Endothelial cell (in vitro differentiated cells): ENCODE data around the gene WDR43. TPM values are rescaled to one million over a fixed set of nuclear protein-coding genes. Genes with fewer than 3 reads are reported as not detected.

Experiments used
- DNase-seq: peaks from one replicate; pipeline ENCODE4 v3.0.0; 2021; ENCODE audit warnings: low spot score
- H3K27ac Mint-ChIP-seq: one replicate; pipeline ENCODE4 v1.8.0; 2021; ENCODE audit warnings: mixed read lengths, inconsistent platforms; ENCODE audit not compliant: unreplicated experiment
- H3K27me3 Mint-ChIP-seq: one replicate; pipeline ENCODE4 v1.8.0; 2021; ENCODE audit warnings: mild to moderate bottlenecking, moderate library complexity, mixed read lengths, inconsistent platforms; ENCODE audit not compliant: unreplicated experiment
- H3K36me3 Mint-ChIP-seq: one replicate; pipeline ENCODE4 v1.8.0; 2021; ENCODE audit warnings: mild to moderate bottlenecking, low read depth, mixed read lengths, inconsistent platforms; ENCODE audit not compliant: unreplicated experiment
- H3K4me1 Mint-ChIP-seq: one replicate; pipeline ENCODE4 v1.8.0; 2021; ENCODE audit warnings: mild to moderate bottlenecking, mixed read lengths, inconsistent platforms; ENCODE audit not compliant: unreplicated experiment
- H3K4me3 Mint-ChIP-seq: one replicate; pipeline ENCODE4 v1.8.0; 2021; ENCODE audit warnings: mild to moderate bottlenecking, mixed read lengths, inconsistent platforms; ENCODE audit not compliant: unreplicated experiment
- H3K9me3 Mint-ChIP-seq: one replicate; pipeline ENCODE4 v1.8.0; 2021; ENCODE audit warnings: mixed read lengths, inconsistent platforms; ENCODE audit not compliant: unreplicated experiment
- total RNA-seq: library from RNA; stranded (reverse); fragmentation: NEBNext Ultra II Directional; extraction: Animal tissue kit (Norgen Biotek cat#: 25700); gene quantifications from one replicate; pipeline ENCODE4 v1.2.1, GENCODE V29; 2021; ENCODE audit not compliant: unreplicated experiment
- TF ChIP-seq, protein P1 (sequence below): fragments of 200-600 bp; sonication (generic); IDR thresholded peaks from one replicate; pipeline ENCODE4 v1.5.0; 2021; ENCODE audit warnings: antibody characterized with exemption; ENCODE audit not compliant: unreplicated experiment

WDR43 gene
- total RNA-seq, 1 donor from 2014 or later: 33.5 TPM

DNA sequence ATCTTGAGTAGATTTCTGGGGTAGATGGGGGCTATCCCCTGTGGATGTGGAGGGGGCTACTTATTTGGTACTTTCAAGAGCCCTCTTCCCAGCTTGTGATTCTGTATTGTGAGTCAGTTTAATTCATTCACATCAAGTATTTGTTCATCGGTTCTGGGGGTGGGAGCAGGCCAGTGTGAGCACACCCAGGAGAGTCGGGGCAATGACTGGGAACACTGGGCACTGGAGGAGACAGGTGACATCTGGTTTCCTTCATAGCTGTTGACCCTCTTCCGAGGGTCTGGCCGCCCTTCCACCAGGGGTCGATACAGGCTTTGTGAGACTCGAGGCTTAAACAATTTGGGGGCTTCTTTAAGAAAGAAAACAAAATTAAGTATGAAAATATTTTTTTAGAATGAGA is 84.1 kb downstream of the WDR43 start:
- no peaks in the 10 kb centered on the region for H3K4me1 Mint-ChIP-seq
- no peak for DNase-seq
- H3K27ac Mint-ChIP-seq: no peak overlapping the region
- TF ChIP-seq, protein P1, sequence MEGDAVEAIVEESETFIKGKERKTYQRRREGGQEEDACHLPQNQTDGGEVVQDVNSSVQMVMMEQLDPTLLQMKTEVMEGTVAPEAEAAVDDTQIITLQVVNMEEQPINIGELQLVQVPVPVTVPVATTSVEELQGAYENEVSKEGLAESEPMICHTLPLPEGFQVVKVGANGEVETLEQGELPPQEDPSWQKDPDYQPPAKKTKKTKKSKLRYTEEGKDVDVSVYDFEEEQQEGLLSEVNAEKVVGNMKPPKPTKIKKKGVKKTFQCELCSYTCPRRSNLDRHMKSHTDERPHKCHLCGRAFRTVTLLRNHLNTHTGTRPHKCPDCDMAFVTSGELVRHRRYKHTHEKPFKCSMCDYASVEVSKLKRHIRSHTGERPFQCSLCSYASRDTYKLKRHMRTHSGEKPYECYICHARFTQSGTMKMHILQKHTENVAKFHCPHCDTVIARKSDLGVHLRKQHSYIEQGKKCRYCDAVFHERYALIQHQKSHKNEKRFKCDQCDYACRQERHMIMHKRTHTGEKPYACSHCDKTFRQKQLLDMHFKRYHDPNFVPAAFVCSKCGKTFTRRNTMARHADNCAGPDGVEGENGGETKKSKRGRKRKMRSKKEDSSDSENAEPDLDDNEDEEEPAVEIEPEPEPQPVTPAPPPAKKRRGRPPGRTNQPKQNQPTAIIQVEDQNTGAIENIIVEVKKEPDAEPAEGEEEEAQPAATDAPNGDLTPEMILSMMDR: no peak
- peaks cover 8% of the 10 kb centered on the region for H3K27me3 Mint-ChIP-seq
- no peak overlapping the region for H3K4me3 Mint-ChIP-seq
- no peaks in the 10 kb centered on the region for H3K36me3 Mint-ChIP-seq
- no peaks in the 10 kb centered on the region for H3K9me3 Mint-ChIP-seq

DNA sequence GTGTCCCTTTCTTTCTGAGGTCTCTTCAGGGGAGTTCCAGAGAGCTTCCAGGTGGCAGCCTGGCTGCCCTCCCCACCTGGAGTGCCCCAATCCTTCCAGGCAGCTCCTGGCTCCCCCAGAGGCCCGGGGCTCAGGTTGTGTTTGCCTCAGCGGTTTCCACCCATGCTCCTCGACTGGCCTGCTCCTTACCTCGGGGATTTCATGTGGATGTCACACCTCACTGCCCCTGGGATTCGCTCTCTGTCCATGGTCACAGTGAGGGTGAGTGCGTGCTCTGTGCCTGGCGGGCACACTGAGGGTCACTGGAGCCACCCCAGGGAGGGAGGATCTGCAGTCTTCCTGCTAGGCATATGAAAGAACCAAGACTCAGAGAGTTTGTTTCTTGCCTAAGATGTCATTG is 84.6 kb downstream of the WDR43 start:
- Mint-ChIP-seq H3K36me3 (no peaks in the 10 kb centered on the region), H3K27ac (no peak overlapping the region), H3K27me3 (peaks cover 8% of the 10 kb centered on the region), H3K4me1 (no peaks in the 10 kb centered on the region), H3K4me3 (no peak overlapping the region), H3K9me3 (no peaks in the 10 kb centered on the region)
- TF ChIP-seq, protein P1: no peak
- no peak for DNase-seq

DNA sequence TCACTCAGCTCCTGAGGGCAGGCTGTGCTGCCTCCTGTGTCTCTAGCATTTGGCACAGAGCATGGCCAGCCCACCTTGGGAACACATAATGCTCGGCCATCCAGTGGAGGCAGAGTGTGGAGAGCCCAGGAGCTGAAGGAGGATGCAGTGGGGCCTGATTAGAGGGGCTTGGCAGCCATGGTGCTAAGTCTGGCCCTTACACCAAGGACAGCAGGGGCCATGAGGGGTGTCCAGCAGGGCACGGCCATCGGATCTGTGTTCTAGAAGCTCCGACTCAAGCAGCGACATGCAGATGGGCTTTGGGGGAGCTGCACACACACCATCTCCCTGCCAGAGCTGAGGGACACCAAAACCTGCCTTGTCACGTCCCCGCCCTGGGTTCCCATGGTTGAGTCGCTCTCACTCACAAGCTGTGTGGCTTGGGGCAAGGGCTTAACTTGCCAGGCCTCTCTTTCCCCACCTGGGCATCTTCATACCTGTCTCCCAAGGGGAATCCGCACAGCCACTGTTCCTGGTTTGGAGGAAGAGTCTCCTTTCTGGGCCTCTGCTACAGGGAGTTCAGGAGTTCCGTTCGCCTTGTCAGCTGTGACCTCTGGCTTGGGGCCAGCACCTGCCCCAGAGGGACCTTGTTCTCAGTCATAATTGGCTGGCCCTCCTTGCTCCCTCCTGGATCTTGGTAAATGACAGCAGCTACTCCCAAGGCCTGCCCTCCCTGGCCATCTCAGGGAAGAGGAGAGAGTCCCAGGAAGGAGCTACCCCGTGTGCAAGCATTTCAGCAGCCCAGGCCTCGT is 85.3 kb downstream of the WDR43 start:
- Mint-ChIP-seq H3K27me3 (peaks cover 8% of the 10 kb centered on the region), H3K4me1 (no peaks in the 10 kb centered on the region), H3K27ac (no peak overlapping the region), H3K9me3 (no peaks in the 10 kb centered on the region), H3K36me3 (no peaks in the 10 kb centered on the region), H3K4me3 (no peak overlapping the region)
- TF ChIP-seq, protein P1: no peak
- no peak for DNase-seq

DNA sequence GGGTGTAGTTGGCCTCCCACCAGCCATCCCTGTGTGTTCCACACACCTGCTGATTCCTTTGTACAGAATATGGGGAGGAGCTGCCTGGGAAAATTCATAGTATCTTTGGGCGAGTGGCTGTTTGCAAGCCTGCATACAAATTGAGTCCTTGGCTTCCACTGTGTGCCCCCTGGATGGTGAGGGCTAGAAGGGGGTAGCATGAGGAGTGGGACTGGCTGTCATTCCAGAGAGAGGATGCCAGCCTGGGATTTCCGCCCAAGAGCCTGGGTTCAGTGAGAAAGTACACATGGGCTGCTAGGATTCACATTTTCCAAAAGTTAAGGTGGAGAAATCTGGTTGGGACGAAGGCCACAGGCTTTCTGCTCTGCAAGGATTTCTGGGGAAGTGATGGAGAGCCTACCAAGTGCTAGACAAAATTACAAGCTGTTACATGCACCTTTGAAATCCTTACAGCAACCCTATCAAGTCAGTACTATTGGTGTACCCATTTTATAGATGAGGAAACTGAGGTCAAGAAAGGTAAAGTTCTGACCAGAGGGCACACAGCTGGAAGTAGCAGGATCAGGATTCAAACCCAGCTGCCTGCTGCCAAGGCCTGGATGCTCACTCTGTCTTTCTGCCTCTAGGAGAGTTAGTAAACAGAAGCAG is 86.0 kb downstream of the WDR43 start:
- H3K27me3 Mint-ChIP-seq: peaks cover 8% of the 10 kb centered on the region
- H3K4me3 Mint-ChIP-seq: no peak overlapping the region
- no peaks in the 10 kb centered on the region for H3K4me1 Mint-ChIP-seq
- no peak for DNase-seq
- no peaks in the 10 kb centered on the region for H3K9me3 Mint-ChIP-seq
- H3K36me3 Mint-ChIP-seq: no peaks in the 10 kb centered on the region
- H3K27ac Mint-ChIP-seq: no peak overlapping the region
- TF ChIP-seq, protein P1: no peak

DNA sequence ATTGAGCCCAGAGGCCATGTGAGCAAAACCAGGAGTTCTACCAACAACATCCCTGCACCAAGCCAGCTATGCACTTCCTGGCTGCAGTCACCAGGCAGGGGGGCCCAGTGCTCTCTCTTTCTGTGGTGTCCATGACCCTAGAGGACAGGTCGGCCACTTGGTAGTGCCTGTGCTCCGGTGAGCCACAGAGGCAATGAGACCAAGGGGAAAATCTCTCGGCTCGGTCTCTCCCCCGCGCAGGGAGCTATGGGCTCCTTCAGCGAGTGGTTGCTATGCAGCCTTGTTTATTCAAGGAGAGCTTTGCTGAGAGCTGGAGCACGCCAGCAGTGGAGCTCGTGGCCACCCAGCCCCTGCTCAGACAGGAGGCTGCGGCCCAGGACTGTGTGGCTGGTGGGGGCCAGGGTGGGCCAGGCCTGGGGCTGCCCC is 86.6 kb downstream of the WDR43 start, which contains the start of gene TOGARAM2:
TSS of gene TOGARAM2 (plus strand) at position 283 of the 426 bp plus-strand sequence. CDS start 13,537 bp downstream, outside the sequence.
- Mint-ChIP-seq H3K27ac (no peak within 1 kb of the TSS), H3K9me3 (no peaks in the 10 kb centered on the region), H3K36me3 (no peaks in the 10 kb centered on the region), H3K27me3 (peaks cover 8% of the 10 kb centered on the region), H3K4me3 (no peak within 1 kb of the TSS), H3K4me1 (no peaks in the 10 kb centered on the region)
- TF ChIP-seq, protein P1: no peak
- no peak for DNase-seq
